GM23338 (cell line): ENCODE data around the gene CRACDL. TPM values are rescaled to one million over a fixed set of nuclear protein-coding genes. Genes with fewer than 3 reads are reported as not detected.

Source experiments
- ATAC-seq: fragments of 200-7000 bp; cut with Tn5 transposase; 3 replicates; pipeline ENCODE4 v1.9.1; 2020
- DNase-seq: peaks from one replicate; pipeline ENCODE4 v3.0.0-alpha.2; 2015; ENCODE audit warnings: low spot score
- H2AFZ ChIP-seq: fragments of 200-600 bp; sonication (generic); 2 replicates; pipeline ENCODE4 v1.8.0; 2016; ENCODE audit warnings: antibody characterized with exemption, mild to moderate bottlenecking, moderate library complexity
- H3F3A ChIP-seq: fragments of 200-600 bp; sonication (generic); replicated peaks from 2 replicates; pipeline ENCODE4 v1.8.0; 2017; ENCODE audit warnings: antibody characterized with exemption, mixed run types, low read depth
- H3K27ac ChIP-seq: fragments of 200-600 bp; sonication (generic); 2 replicates; pipeline ENCODE4 v1.6.1; 2016; ENCODE audit warnings: low read depth
- H3K27me3 ChIP-seq: fragments of 200-600 bp; sonication (generic); 2 replicates; pipeline ENCODE4 v1.8.0; 2016; ENCODE audit warnings: mild to moderate bottlenecking, mixed run types, moderate library complexity; ENCODE audit not compliant: insufficient read depth
- H3K36me3 ChIP-seq: fragments of 200-600 bp; sonication (generic); 2 replicates; pipeline ENCODE4 v1.8.0; 2016; ENCODE audit warnings: mild to moderate bottlenecking; ENCODE audit not compliant: insufficient read depth
- H3K4me1 ChIP-seq: fragments of 200-600 bp; sonication (generic); 2 replicates; pipeline ENCODE4 v1.8.0; 2016; ENCODE audit warnings: mild to moderate bottlenecking, moderate library complexity; ENCODE audit not compliant: insufficient read depth
- H3K4me2 ChIP-seq: fragments of 200-600 bp; sonication (generic); 2 replicates; pipeline ENCODE4 v1.7.1; 2017; ENCODE audit warnings: mixed run types
- H3K4me3 ChIP-seq: fragments of 200-600 bp; sonication (generic); 2 replicates; pipeline ENCODE4 v1.6.1; 2016; ENCODE audit warnings: mixed run types
- H3K79me2 ChIP-seq: fragments of 200-600 bp; sonication (generic); replicated peaks from 2 replicates; pipeline ENCODE4 v1.8.0; 2017; ENCODE audit warnings: mild to moderate bottlenecking; ENCODE audit not compliant: insufficient read depth
- H3K9me2 ChIP-seq: fragments of 200-600 bp; sonication (generic); 2 replicates; pipeline ENCODE4 v1.8.0; 2017; ENCODE audit not compliant: insufficient read depth
- H4K20me1 ChIP-seq: fragments of 200-600 bp; sonication (generic); replicated peaks from 2 replicates; pipeline ENCODE4 v1.8.0; 2017; ENCODE audit warnings: mild to moderate bottlenecking; ENCODE audit not compliant: insufficient read depth
- H3K27ac Mint-ChIP-seq: 2 replicates; pipeline ENCODE4 v1.8.0; 2020; ENCODE audit warnings: inconsistent platforms, mild to moderate bottlenecking, moderate library complexity, mixed read lengths
- H3K27me3 Mint-ChIP-seq: 3 replicates; pipeline ENCODE4 v1.8.0; 2022; ENCODE audit warnings: low read depth, mild to moderate bottlenecking, moderate library complexity, mixed read lengths, inconsistent platforms; ENCODE audit not compliant: insufficient read depth, poor library complexity
- H3K36me3 Mint-ChIP-seq: 3 replicates; pipeline ENCODE4 v1.8.0; 2021; ENCODE audit warnings: low read depth, mild to moderate bottlenecking, inconsistent platforms, moderate library complexity, mixed read lengths
- H3K4me1 Mint-ChIP-seq: 3 replicates; pipeline ENCODE4 v1.8.0; 2020; ENCODE audit warnings: mild to moderate bottlenecking, inconsistent platforms, mixed read lengths
- H3K4me3 Mint-ChIP-seq: 3 replicates; pipeline ENCODE4 v1.8.0; 2021; ENCODE audit warnings: moderate library complexity, mild to moderate bottlenecking, inconsistent platforms, mixed read lengths
- H3K9me3 Mint-ChIP-seq: 3 replicates; pipeline ENCODE4 v1.8.0; 2020; ENCODE audit warnings: moderate library complexity, mild to moderate bottlenecking, inconsistent platforms, mixed read lengths
- CREB1 ChIP-seq: fragments of 250-450 bp; sonication (Bioruptor Pico); IDR thresholded peaks from 2 replicates; pipeline ENCODE4 v1.5.0; 2020; ENCODE audit warnings: low read depth, mild to moderate bottlenecking, moderate library complexity
- CTCF ChIP-seq, 2 experiments: fragments of 200-600 bp in 1 of 2; sonication (generic) in 1 of 2; conservative IDR thresholded peaks; 2 replicates each; pipeline versions ENCODE4 v1.5.1 to v1.6.1; 2016 to 2017; ENCODE audit warnings: antibody characterized with exemption in 2 of 2, low read depth in 2 of 2, mild to moderate bottlenecking in 2 of 2, moderate library complexity in 1 of 2
- ETS1 ChIP-seq: IDR thresholded peaks from 2 replicates; pipeline ENCODE4 v1.6.1; 2016; ENCODE audit warnings: antibody characterized with exemption
- EZH2 ChIP-seq: fragments of 200-600 bp; sonication (generic); IDR thresholded peaks from one replicate; pipeline ENCODE4 v1.8.0; 2017; ENCODE audit warnings: antibody characterized with exemption, mild to moderate bottlenecking, low read depth; ENCODE audit not compliant: unreplicated experiment
- EZH2phosphoT487 ChIP-seq: fragments of 200-600 bp; sonication (generic); IDR thresholded peaks from one replicate; pipeline ENCODE4 v1.8.1; 2018; ENCODE audit warnings: antibody characterized with exemption; ENCODE audit not compliant: unreplicated experiment
- JUNB ChIP-seq: IDR thresholded peaks from one replicate; pipeline ENCODE4 v1.6.1; 2016; ENCODE audit warnings: antibody characterized with exemption; ENCODE audit not compliant: unreplicated experiment
- NANOG ChIP-seq: IDR thresholded peaks from 2 replicates; pipeline ENCODE4 v1.6.1; 2016; ENCODE audit warnings: antibody characterized with exemption, borderline replicate concordance
- POLR2AphosphoS5 ChIP-seq: IDR thresholded peaks from 2 replicates; pipeline ENCODE4 v1.6.1; 2016; ENCODE audit warnings: antibody characterized with exemption, low read depth
- REST ChIP-seq: IDR thresholded peaks from one replicate; pipeline ENCODE4 v1.6.1; 2018; ENCODE audit warnings: antibody characterized with exemption; ENCODE audit not compliant: unreplicated experiment
- STAT1 ChIP-seq: IDR thresholded peaks from one replicate; pipeline ENCODE4 v1.6.1; 2016; ENCODE audit warnings: antibody characterized with exemption; ENCODE audit not compliant: unreplicated experiment
- ZNF114 ChIP-seq: fragments of 250-450 bp; sonication (Bioruptor Pico); IDR thresholded peaks from 2 replicates; pipeline ENCODE4 v1.5.0; 2020; ENCODE audit warnings: mild to moderate bottlenecking, moderate library complexity
- ZNF331 ChIP-seq: fragments of 250-450 bp; sonication (Bioruptor Pico); IDR thresholded peaks from 2 replicates; pipeline ENCODE4 v1.5.0; 2020; ENCODE audit warnings: low read depth, mild to moderate bottlenecking, moderate library complexity
- ZNF462 ChIP-seq: fragments of 250-450 bp; sonication (Bioruptor Pico); IDR thresholded peaks from 2 replicates; pipeline ENCODE4 v1.5.0; 2020; ENCODE audit warnings: mild to moderate bottlenecking, moderate library complexity
- polyA plus RNA-seq: library from polyadenylated mRNA; unstranded; fragments of >200 nt; fragmentation: Nextera tagmentation; extraction: Ambion mirVana; gene quantifications from 2 replicates; pipeline ENCODE4 v1.2.1, GENCODE V29; 2016
- total RNA-seq: library from RNA; depleted of rRNA; stranded (reverse); fragments of >200 nt; shearing (Covaris generic); gene quantifications from 2 replicates; pipeline ENCODE4 v1.2.3, GENCODE V29; 2014

CRACDL gene
- total and polyA plus RNA-seq, 2 experiments from 2014 or later = 0.14 to 0.16 TPM

- no peaks in the 10 kb centered on the region for H3K27me3 ChIP-seq
- H3K27ac Mint-ChIP-seq = no peak overlapping the region
- H3K27ac ChIP-seq = no peak overlapping the region
- no peaks in the 10 kb centered on the region for H4K20me1 ChIP-seq
- H3K4me3 Mint-ChIP-seq = no peak overlapping the region
- H3K36me3 ChIP-seq = no peaks in the 10 kb centered on the region
- no peaks in the 10 kb centered on the region for H3K79me2 ChIP-seq
- no peaks in the 10 kb centered on the region for H3K4me1 Mint-ChIP-seq
- no peak overlapping the region for H3K4me3 ChIP-seq
- ATAC-seq (no peak), DNase-seq (no peak)
- H3K9me2 ChIP-seq = no peaks in the 10 kb centered on the region
- H3K4me1 ChIP-seq = no peaks in the 10 kb centered on the region
- H2AFZ ChIP-seq = no peak overlapping the region
- no peaks in the 10 kb centered on the region for H3F3A ChIP-seq
- no peak overlapping the region for H3K4me2 ChIP-seq
- H3K9me3 Mint-ChIP-seq = no peaks in the 10 kb centered on the region
- TF ChIP-seq POLR2AphosphoS5 = no peak
- TF ChIP-seq JUNB = no peak
- no peak for TF ChIP-seq ZNF114 (CRISPR knock-in tag)
- no peak for TF ChIP-seq CTCF (conservative IDR thresholded peaks at IDR 0.05; ENCODE audit: low read depth in 2 of 2)
- no peak for TF ChIP-seq ETS1
- no peak for TF ChIP-seq REST
- TF ChIP-seq ZNF462 (CRISPR knock-in tag) = no peak
- no peak for TF ChIP-seq EZH2
- TF ChIP-seq NANOG = no peak
- no peak for TF ChIP-seq EZH2phosphoT487
- no peak for TF ChIP-seq CREB1 (CRISPR knock-in tag)
- TF ChIP-seq STAT1 = no peak
- no peak for TF ChIP-seq ZNF331 (CRISPR knock-in tag)
- H3K27me3 Mint-ChIP-seq = peaks cover 1% of the 10 kb centered on the region
- no peaks in the 10 kb centered on the region for H3K36me3 Mint-ChIP-seq
These were observed 60.3 kb downstream of the CRACDL start for GRCh38 chr2:98875746-98876145.
